HUES6 (cell line): ENCODE results near the gene CYP19A1.

Experiments used
- H3K27ac ChIP-seq: 2 replicates; pipeline ENCODE4 v1.7.0; 2013; ENCODE audit warnings: low read depth, mild to moderate bottlenecking, low read length, inconsistent platforms
- H3K27me3 ChIP-seq: 2 replicates; pipeline ENCODE4 v1.6.1; 2013; ENCODE audit warnings: low read length; ENCODE audit not compliant: control insufficient read depth, insufficient read depth
- H3K36me3 ChIP-seq: 2 replicates; pipeline ENCODE4 v1.6.1; 2013; ENCODE audit warnings: low read length; ENCODE audit not compliant: control insufficient read depth, insufficient read depth
- H3K4me1 ChIP-seq: 2 replicates; pipeline ENCODE4 v1.6.1; 2013; ENCODE audit warnings: low read length; ENCODE audit not compliant: control insufficient read depth, insufficient read depth
- H3K4me3 ChIP-seq: 2 replicates; pipeline ENCODE4 v1.5.1; 2013; ENCODE audit warnings: low read depth, low read length
- H3K9ac ChIP-seq: one replicate; pipeline ENCODE4 v1.6.1; 2013; ENCODE audit warnings: mild to moderate bottlenecking, low read length
- H3K9me3 ChIP-seq: 2 replicates; pipeline ENCODE4 v1.6.1; 2013; ENCODE audit warnings: low read depth, low read length; ENCODE audit not compliant: control insufficient read depth, insufficient read depth

Gene CYP19A1

DNA sequence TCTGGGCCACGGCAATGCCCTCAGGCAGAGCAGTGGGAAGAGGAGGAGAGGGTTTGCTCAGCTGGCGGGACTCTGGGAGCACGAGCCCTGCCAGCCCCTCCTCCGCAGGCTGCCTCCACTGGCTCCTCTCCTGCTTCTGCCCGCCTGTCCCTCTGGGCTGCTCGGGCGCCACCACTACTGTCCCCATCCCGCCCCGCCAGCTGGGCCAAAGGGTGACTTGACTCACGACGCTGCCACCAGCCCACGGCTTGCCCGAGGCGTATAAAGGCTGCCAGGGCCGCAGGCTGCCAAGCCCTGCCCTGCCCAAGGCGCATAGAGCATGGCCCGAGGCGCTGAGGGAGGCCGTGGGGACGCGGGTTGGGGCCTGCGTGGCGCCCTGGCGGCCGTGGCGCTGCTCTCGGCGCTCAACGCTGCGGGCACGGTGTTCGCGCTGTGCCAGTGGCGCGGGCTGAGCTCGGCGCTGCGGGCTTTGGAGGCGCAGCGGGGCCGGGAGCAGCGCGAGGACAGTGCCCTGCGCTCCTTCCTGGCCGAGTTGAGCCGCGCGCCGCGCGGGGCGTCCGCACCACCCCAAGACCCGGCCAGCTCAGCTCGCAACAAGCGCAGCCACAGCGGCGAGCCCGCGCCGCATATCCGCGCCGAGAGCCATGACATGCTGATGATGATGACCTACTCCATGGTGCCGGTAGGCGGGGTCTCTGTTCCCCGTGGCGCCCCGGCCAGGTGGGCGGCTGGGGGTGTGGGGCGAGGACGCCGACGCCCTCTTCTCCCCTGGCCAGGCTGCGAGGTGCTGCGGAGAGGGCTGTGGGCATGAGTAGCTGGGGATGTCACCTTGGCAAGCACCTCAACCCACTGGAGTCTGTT, 3.2 kb upstream of the CYP19A1 start, which contains the start of gene GLDN:
Gene GLDN, plus strand, starts transcription at position 290 of the 861 bp plus-strand sequence. Its CDS starts 30 bp downstream, at position 320.
- H3K4me1 ChIP-seq, result peaks cover 8% of the 10 kb centered on the region; the same call in 1 of the 2 replicates
- H3K9me3 ChIP-seq, result no peaks in the 10 kb centered on the region
- no peaks in the 10 kb centered on the region for H3K36me3 ChIP-seq
- H3K9ac ChIP-seq, result peak within 1 kb of the TSS; percentile 51
- no peak within 1 kb of the TSS for H3K27ac ChIP-seq
- peaks cover 74% of the 10 kb centered on the region for H3K27me3 ChIP-seq
- H3K4me3 ChIP-seq, result peak within 1 kb of the TSS; percentile 61

GRCh38 chr15:51335538-51336410, 2.6 kb downstream of the CYP19A1 start:
- Histone ChIP-seq H3K4me1 (no peaks in the 10 kb centered on the region), H3K9me3 (no peaks in the 10 kb centered on the region), H3K27ac (no peak overlapping the region), H3K4me3 (no peak overlapping the region), H3K27me3 (peaks cover 29% of the 10 kb centered on the region), H3K36me3 (no peaks in the 10 kb centered on the region), H3K9ac (no peak overlapping the region)

GRCh38 chr15:51335087-51335486, 3.3 kb downstream of the CYP19A1 start:
- no peak overlapping the region for H3K27ac ChIP-seq
- peaks cover 22% of the 10 kb centered on the region for H3K27me3 ChIP-seq
- H3K9me3 ChIP-seq, result no peaks in the 10 kb centered on the region
- no peak overlapping the region for H3K4me3 ChIP-seq
- H3K9ac ChIP-seq, result no peak overlapping the region
- H3K4me1 ChIP-seq, result no peaks in the 10 kb centered on the region
- no peaks in the 10 kb centered on the region for H3K36me3 ChIP-seq

DNA sequence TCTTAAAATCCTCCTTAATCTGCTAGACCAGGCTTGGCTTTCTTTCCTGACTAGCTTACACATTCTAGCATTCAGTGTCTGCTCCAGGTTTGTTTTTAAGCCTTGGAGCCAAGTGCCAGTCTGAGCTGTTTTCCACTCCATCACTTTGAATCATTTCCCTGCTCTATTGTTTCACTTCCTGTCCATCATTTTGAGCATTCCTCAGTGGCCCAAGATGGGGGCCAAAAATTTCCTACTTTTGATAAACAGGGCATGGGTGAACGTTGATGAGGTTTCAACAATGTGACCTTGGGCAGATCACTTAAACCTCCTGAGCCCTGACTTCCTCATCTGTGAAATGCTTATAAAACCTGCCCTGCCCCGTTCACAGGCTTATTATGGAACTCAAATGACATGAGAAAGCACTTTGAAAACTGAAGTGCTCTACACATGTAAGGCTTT, 4.4 kb downstream of the CYP19A1 start:
- no peaks in the 10 kb centered on the region for H3K9me3 ChIP-seq
- no peak overlapping the region for H3K27ac ChIP-seq
- peaks cover 11% of the 10 kb centered on the region; the same call in 1 of the 2 replicates for H3K27me3 ChIP-seq
- H3K4me3 ChIP-seq, result no peak overlapping the region
- H3K9ac ChIP-seq, result no peak overlapping the region
- no peaks in the 10 kb centered on the region for H3K36me3 ChIP-seq
- no peaks in the 10 kb centered on the region for H3K4me1 ChIP-seq

GRCh38 chr15:51333571-51333970, 4.8 kb downstream of the CYP19A1 start:
- Histone ChIP-seq H3K27ac (no peak overlapping the region), H3K4me1 (no peaks in the 10 kb centered on the region), H3K9ac (no peak overlapping the region), H3K9me3 (no peaks in the 10 kb centered on the region), H3K36me3 (no peaks in the 10 kb centered on the region), H3K4me3 (no peak overlapping the region), H3K27me3 (peaks cover 7% of the 10 kb centered on the region; the same call in 1 of the 2 replicates)

DNA sequence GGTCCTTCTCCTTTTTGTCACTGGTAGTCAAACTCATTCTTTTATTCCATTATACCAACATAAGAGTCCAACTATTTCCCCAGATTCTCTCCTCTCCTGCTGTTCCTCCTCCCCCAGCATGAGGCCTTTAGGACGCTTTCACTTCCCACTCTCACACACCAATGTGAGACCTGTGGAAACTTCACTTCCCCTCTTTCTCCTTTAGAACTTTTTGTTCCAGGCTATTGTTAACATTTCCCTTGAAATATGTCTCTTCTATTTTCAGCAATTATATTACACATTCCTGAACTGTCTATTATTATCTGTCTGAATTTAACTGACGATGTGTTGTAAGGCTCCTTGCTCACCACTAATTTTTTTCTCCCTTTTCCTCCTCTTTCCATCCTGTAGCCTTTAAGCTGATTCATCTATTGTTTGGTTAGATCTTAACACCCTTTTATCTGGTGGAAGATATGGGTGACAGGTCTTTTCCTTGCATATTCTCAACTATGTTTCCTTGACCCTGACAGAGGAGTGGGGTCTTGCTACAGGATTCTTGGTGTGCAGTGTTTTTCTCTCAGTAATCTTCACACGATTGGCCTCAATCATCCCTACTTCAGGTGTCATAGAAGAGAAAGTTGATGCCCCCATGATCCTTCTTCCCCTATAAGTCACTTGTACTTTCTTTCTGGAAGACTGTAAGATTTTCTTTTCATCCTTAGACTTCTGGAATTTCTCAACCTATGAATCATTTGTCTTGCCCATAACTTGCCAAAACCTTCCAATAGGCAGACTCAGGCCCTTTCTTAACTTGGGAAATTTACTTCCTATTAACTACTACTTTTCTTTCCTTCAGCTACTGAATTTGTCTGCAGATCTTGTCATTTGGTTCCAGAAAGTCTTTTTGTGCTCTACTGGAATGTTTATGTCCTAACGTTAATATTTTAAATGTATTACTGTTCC, 5.9 kb downstream of the CYP19A1 start:
- Histone ChIP-seq H3K9me3 (no peaks in the 10 kb centered on the region), H3K4me3 (no peak overlapping the region), H3K36me3 (no peaks in the 10 kb centered on the region), H3K27ac (no peak overlapping the region), H3K9ac (no peak overlapping the region), H3K4me1 (no peaks in the 10 kb centered on the region), H3K27me3 (peaks cover 1% of the 10 kb centered on the region; the same call in 1 of the 2 replicates)

- no peaks in the 10 kb centered on the region for H3K9me3 ChIP-seq
- H3K4me1 ChIP-seq, result no peaks in the 10 kb centered on the region
- no peak overlapping the region for H3K4me3 ChIP-seq
- no peak overlapping the region for H3K9ac ChIP-seq
- no peaks in the 10 kb centered on the region for H3K36me3 ChIP-seq
- no peaks in the 10 kb centered on the region; the same call in 1 of the 2 replicates for H3K27me3 ChIP-seq
- no peak overlapping the region for H3K27ac ChIP-seq
Observed at GRCh38 chr15:51331141-51331540, 7.3 kb downstream of the CYP19A1 start.

DNA sequence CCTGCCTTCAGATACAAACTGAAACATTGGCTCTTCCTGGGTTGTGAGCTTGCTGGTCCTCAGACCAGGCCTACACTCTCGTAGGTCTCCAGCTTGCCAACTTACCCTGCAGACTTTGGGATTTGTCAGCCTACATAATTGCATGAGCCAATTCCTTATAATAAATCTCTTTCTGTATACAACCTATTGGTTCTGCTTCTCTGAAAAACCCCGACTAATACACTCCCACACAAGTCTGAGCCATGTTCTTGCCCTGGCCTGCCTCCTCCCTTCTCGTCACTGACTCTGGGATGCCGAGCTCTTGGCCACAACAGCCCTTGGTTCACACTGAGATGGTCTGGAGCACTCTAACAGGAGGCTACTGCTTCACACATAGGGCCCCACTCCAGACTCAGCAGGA, 9.5 kb downstream of the CYP19A1 start:
- Histone ChIP-seq H3K36me3 (no peaks in the 10 kb centered on the region), H3K27me3 (no peaks in the 10 kb centered on the region; the same call in 1 of the 2 replicates), H3K9me3 (no peaks in the 10 kb centered on the region), H3K4me1 (no peaks in the 10 kb centered on the region), H3K27ac (no peak overlapping the region), H3K9ac (no peak overlapping the region), H3K4me3 (no peak overlapping the region)

- Histone ChIP-seq H3K4me3 (no peak overlapping the region), H3K27ac (no peak overlapping the region), H3K9ac (no peak overlapping the region), H3K4me1 (no peaks in the 10 kb centered on the region), H3K9me3 (no peaks in the 10 kb centered on the region), H3K36me3 (no peaks in the 10 kb centered on the region), H3K27me3 (no peaks in the 10 kb centered on the region; the same call in 1 of the 2 replicates)
Observed at GRCh38 chr15:51327081-51327480, 11.3 kb downstream of the CYP19A1 start.

DNA sequence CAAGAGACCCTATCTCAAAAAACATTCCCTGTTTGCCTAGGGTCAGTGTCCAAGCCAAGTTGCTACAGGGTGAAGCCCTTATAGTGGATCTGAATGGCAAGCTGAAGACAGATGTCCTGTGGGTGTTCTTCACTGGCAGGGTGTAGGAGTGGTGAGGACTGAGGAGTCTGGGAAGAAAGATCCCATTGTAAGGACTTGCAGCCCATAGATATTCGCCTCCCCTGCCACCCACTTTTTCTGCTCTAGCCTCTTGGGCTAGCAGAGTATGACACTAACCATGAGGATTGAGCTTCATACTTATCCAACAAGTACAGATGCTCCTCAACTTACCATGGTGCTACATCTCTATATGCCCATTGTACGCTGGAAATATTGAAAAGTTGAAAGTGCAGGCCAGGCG, 13.2 kb downstream of the CYP19A1 start:
- Histone ChIP-seq H3K4me1 (no peaks in the 10 kb centered on the region), H3K9ac (no peak overlapping the region), H3K27ac (no peak overlapping the region), H3K27me3 (no peaks in the 10 kb centered on the region; the same call in 1 of the 2 replicates), H3K36me3 (no peaks in the 10 kb centered on the region), H3K4me3 (no peak overlapping the region), H3K9me3 (no peaks in the 10 kb centered on the region)
